ENCODE measurements around the gene SLC43A1.
"Not testable (repeated sequence)": the region's sequence is repeated elsewhere in the genome, so short reads cannot be mapped to it uniquely, and the experiment has no call there.

Gene SLC43A1

DNA sequence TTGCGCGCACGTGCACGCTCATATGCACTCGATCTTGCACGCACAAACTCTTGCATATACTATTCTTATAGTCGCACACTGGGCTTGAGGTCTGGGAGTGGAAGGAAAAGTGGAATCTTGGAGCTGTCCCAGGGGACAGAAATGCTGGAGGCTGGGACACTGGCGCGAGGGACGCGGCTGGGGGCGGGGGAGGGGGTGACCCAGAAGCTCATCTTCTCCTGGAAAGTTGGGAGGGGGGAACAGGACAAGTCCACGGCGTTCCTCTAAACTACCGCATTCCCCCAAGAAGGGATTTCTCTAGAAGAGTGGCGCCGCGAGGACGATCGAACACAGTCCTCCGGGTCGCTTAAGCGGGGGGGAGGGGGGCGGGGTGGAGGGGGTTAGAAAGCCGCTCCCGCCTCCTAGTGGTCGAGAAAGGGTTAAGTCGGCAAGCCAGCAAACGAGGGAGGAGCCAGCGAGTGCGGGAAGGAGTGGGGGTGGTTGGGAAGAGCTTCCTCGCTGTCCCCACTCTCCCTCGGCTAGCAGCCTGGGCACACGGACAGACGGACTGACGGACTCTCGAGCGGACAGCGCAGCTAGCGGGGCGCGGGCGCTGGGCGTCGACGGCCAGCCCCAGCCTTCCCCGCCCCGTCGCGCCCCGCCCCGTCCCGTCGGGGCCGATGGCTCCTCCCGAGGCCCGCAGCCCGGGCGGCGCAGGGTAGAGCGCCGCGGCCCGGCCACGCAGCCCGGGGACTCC is 55.3 kb downstream of the SLC43A1 start, which contains the start of gene RTN4RL2:
Gene RTN4RL2 (plus strand): TSS at position 507 of the 736 bp plus-strand sequence. CDS start 338 bp downstream, outside the sequence.
- no peak for DNase-seq

DNA sequence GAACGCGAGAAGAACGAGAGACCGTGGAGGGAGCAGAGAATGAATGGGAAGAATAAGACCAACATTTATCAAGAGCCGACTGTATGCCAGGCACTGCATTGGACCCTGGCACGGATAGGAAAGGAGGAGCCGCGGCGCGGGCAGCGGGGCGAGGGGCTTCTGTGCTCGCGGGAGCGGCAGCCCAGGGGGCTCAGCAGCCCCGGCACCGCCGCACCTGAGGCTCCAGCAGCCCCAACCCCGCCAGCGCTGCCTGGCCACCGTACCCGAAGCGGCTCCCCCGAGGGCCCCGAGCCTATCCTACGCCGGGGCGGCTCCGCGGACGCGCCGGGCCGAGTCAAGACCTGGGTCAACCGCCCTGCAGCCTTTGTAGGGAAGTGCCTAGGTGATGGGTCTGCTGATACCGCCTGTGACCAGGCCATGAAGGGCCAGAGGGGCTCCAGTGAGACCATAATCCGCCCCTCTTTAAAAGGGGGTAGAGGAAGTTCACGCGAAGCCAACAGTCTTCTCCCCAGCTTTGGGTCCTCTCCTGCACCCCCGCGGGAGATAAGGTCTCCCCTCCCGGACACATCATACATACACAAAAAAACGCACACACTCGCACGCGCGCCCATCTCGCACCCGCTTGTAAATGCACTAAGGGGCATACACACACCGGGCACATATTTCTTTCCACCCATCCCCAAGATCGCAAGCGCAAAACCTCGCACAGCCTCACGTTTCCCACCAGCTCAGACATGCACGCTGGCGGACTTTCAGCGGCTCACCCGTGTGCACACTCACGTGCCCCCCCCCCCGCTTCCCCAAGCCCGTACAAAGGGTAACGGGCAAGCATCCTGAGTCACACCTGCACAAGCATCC is 56.1 kb downstream of the SLC43A1 start:
- DNase-seq: no peak

GRCh38 chr11:57458410-57459163 is 56.9 kb downstream of the SLC43A1 start:
- no peak for DNase-seq

GRCh38 chr11:57458060-57458409 is 57.5 kb downstream of the SLC43A1 start:
- no peak for DNase-seq

DNA sequence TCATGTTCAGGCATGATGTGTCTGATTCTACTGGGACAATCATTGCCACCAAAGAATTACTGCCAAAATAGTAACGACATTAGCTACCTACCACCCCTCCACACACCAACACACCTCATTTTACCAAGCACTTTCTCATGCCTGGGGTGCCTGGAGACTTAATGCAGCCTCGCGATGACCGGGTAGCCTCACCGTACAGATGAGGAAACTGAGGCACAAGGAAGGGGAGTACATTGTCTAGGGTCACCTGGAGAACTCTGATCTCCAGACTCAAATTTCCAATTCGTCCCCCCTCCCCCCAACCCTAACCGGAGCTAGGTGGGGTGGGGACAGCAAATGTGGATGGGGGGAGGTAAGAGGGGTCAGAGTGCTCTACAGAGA is 57.9 kb downstream of the SLC43A1 start:
- no peak for DNase-seq

- DNase-seq: peak; percentile 68
Observed at GRCh38 chr11:57456960-57457642, 58.4 kb downstream of the SLC43A1 start.

- DNase-seq: no peak
Observed at GRCh38 chr11:57453543-57454177, 61.8 kb downstream of the SLC43A1 start.

DNA sequence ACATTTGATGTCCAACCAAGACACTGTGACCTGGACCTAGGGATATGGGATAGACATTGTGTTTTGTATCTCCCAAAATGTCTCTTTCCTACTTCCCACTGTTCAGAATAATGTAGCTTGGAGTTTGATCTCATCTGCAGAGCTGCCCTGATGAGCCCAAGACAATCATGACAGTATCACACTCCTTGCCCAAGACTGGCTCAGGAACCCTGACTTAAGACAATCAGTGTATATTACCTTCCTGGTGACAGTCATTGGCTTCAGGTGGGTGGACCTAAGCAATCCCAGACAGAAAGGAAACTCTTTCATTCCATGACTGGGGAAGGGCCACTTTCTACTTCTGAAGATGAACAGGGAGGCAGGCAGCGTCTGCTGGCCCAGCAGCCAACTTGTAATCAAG is 69.4 kb downstream of the SLC43A1 start:
- DNase-seq: no peak

DNA sequence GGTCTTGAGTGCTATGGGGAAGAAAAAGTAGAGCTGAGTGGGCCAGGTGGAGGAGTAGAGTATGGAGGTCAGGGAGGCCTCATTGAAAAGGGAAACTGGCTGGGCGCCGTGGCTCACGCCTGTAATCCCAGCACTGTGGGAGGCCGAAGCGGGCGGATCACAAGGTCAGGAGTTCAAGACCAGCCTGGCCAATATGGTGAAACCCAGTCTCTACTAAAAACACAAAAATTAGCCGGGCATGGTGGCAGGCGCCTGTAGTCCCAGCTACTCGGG is 70.4 kb downstream of the SLC43A1 start:
- not testable (repeated sequence) for DNase-seq

- DNase-seq: no peak
Observed at GRCh38 chr11:57444362-57445121, 71.0 kb downstream of the SLC43A1 start.

DNA sequence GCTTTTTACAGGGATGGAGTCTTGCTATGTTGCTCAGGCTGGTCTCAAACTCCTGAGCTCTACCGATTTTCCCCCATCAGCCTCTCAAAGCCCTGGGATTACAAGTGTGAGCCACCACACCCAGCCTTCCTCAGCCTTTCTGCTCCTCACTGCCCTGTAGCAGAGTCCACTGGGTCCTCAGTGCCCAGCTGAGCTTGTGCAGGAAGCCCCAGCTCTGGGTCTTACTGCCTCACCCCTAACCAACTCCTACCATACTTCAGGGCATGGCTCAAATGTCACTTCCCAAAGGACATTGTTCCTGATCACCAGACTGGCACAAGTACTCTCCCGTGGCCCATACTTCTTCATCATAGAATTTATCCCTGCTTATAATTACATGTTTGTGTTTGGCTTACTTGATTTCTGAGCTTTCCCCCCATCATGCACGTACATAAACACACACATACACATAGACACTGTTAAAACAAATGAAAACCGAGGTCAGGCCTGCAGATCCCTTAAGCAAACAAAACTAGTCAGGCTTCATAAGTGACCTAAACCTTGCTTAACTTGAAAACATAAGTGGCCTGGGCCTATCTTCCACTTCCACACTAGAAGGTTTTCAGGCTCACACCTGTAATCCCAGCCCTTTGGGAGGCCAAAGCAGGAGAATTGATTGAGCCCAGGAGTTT is 74.6 kb downstream of the SLC43A1 start:
- DNase-seq: no peak

DNA sequence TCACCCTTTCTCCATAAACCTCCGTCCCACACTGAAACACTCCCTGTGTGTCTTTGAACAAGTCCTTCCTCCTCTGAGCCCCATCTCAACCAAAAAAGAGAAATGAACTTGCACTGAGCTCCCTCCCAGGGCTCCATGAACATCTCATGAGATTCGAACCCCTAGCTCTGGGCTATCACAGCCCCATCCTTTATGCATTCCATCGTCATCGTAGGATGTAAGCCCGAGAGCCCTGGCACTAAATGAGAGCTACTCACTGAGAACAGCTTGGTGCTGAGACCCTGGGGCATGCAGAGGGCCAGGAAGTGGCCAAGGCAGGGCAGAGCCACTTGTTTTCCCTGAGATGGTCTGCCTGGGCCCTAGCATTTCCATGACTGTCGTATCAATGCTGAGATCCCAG is 75.7 kb downstream of the SLC43A1 start:
- no peak for DNase-seq

DNA sequence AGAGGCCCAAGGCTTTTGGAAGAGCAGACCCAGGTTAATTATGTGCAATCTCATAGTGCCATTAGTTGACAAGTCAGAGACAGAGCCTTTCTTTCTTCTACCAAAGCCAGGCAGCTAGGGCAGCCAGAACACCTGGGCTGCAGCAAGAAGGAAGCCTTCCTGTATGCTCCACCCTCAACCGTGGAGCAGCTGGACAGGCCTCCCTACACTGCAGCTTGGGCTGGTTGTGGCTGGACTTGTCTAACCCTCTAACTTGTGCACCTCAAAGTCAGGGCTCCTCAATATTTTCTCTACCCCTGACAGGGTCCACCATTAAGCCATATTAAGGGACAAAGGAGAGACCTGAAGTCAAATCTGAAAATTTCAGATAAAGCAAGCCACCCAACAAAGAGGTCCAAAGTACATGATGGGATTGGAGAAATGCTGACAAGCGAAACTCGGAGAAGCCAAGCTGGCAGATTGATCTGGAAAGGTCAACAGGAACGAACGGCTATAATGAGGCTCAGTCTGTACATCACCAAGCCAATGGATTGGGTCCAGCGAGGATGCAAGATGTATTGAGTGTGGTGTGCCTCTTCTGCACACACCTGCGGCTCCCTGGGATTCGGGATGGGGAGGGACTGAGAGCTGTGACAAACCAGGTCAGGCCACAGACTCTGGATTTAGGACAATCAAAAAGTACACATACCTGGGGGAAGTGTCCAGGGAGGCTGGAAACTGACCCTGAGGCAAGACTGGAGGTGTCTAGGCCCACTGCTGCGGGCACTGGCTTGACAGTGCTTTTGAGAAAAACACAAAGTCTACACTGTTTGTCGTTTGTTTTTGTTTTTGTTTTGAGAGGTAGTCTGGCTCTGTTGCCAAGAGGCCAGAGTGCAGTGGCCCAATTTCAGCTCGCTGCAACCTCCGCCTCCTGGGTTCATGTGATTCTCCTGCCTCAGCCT is 76.9 kb downstream of the SLC43A1 start:
- no peak for DNase-seq

GRCh38 chr11:57436031-57436430 is 79.5 kb downstream of the SLC43A1 start:
- DNase-seq: no peak

- DNase-seq: no peak
Observed at GRCh38 chr11:57434640-57435546, 80.6 kb downstream of the SLC43A1 start.
